Large intestine (tissue), 3 donors: Measurements from ENCODE around the gene FBXL17. TPM values are rescaled to one million over a fixed set of nuclear protein-coding genes. Genes with fewer than 3 reads are reported as not detected.

ENCODE experiments used
- DNase-seq, 2 donors: peaks; one replicate each; pipeline versions ENCODE4 v3.0.0 to v3.0.0-alpha.2; 2013
- H3K27ac ChIP-seq: one replicate; pipeline ENCODE4 v1.5.1; 2013; ENCODE audit warnings: low read length
- H3K27me3 ChIP-seq: 2 replicates; pipeline ENCODE4 v1.6.1; 2013; ENCODE audit warnings: low read length; ENCODE audit not compliant: control insufficient read depth, insufficient read depth
- H3K36me3 ChIP-seq: 2 replicates; pipeline ENCODE4 v1.6.1; 2013; ENCODE audit warnings: low read length; ENCODE audit not compliant: control insufficient read depth, insufficient read depth
- H3K4me1 ChIP-seq: one replicate; pipeline ENCODE4 v1.6.1; 2013; ENCODE audit warnings: low read length; ENCODE audit not compliant: control insufficient read depth, insufficient read depth
- H3K4me3 ChIP-seq: one replicate; pipeline ENCODE4 v1.5.1; 2013; ENCODE audit warnings: low read length
- H3K9me3 ChIP-seq: one replicate; pipeline ENCODE4 v1.6.1; 2013; ENCODE audit warnings: mild to moderate bottlenecking, low read depth, low read length, moderate library complexity; ENCODE audit not compliant: control insufficient read depth
- WGBS: methylation state at CpG from one replicate; pipeline ENCODE4 v1.1.5; 2013; ENCODE audit warnings: low lambda C conversion rate; ENCODE audit not compliant: insufficient coverage; 5-methylcytosine and 5-hydroxymethylcytosine counted together
- polyA plus RNA-seq: library from polyadenylated mRNA; unstranded; fragments of 120-200 nt; gene quantifications from one replicate; pipeline ENCODE4 v1.2.1, GENCODE V29; 2013

FBXL17 gene
- polyA plus RNA-seq, 1 donor: 20.4 TPM

GRCh38 chr5:107831612-107832395, 550.1 kb downstream of the FBXL17 start:
- Histone ChIP-seq H3K4me3 (no peak overlapping the region), H3K4me1 (no peaks in the 10 kb centered on the region), H3K9me3 (no peaks in the 10 kb centered on the region), H3K36me3 (no peaks in the 10 kb centered on the region), H3K27ac (no peak overlapping the region), H3K27me3 (no peaks in the 10 kb centered on the region)
- DNase-seq: peak; percentile 9 to 41
- 0% methylated on average over 1 of the region's 13 CpGs for WGBS

- H3K4me3 ChIP-seq: no peak overlapping the region
- H3K27me3 ChIP-seq: no peaks in the 10 kb centered on the region
- no peaks in the 10 kb centered on the region for H3K9me3 ChIP-seq
- DNase-seq: no peak
- no CpG with 5 or more reads among the region's 6 CpGs for WGBS
- H3K4me1 ChIP-seq: no peaks in the 10 kb centered on the region
- no peaks in the 10 kb centered on the region for H3K36me3 ChIP-seq
- no peak overlapping the region for H3K27ac ChIP-seq
These were observed 551.1 kb downstream of the FBXL17 start for GRCh38 chr5:107830750-107831149.

GRCh38 chr5:107826311-107827000, 555.4 kb downstream of the FBXL17 start:
- Histone ChIP-seq H3K27me3 (no peaks in the 10 kb centered on the region), H3K4me3 (no peak overlapping the region), H3K27ac (no peak overlapping the region), H3K4me1 (no peaks in the 10 kb centered on the region), H3K36me3 (no peaks in the 10 kb centered on the region), H3K9me3 (peaks cover 4% of the 10 kb centered on the region)
- WGBS: 100% methylated on average over 2 of the region's 6 CpGs
- no peak for DNase-seq

- Histone ChIP-seq H3K27me3 (no peaks in the 10 kb centered on the region), H3K27ac (no peak overlapping the region), H3K4me1 (no peaks in the 10 kb centered on the region), H3K36me3 (no peaks in the 10 kb centered on the region), H3K4me3 (no peak overlapping the region), H3K9me3 (peaks cover 4% of the 10 kb centered on the region)
- WGBS: no CpG with 5 or more reads among the region's 1 CpG
- no peak for DNase-seq
These were observed 557.1 kb downstream of the FBXL17 start for GRCh38 chr5:107824821-107825220.

DNA sequence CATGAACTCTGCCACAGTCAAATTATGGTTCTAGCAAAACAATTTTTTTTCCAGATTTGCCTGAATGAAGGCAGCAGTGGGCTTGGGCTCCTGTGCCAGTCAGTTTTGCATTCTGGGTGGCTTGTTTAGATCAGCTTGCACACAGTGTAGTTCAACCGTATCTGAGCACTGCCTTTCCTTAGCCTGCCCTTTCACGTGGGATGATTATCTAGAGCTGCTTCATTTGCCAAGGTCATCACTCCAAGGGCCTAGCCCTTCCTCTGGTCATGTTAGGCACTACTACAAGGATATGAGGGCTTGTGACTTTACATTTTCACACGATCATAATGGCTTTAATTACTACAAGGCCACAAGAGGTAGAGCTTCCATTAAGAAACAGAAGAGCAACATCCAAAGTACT, 560.6 kb downstream of the FBXL17 start:
- Histone ChIP-seq H3K9me3 (peaks cover 4% of the 10 kb centered on the region), H3K36me3 (no peaks in the 10 kb centered on the region), H3K4me3 (no peak overlapping the region), H3K27ac (no peak overlapping the region), H3K4me1 (no peaks in the 10 kb centered on the region), H3K27me3 (no peaks in the 10 kb centered on the region)
- WGBS: no CpG with 5 or more reads among the region's 3 CpGs
- DNase-seq: no peak

GRCh38 chr5:107820429-107820828, 561.5 kb downstream of the FBXL17 start:
- DNase-seq: no peak
- no peak overlapping the region for H3K27ac ChIP-seq
- no CpG with 5 or more reads among the region's 4 CpGs for WGBS
- no peak overlapping the region for H3K4me3 ChIP-seq
- peaks cover 4% of the 10 kb centered on the region for H3K9me3 ChIP-seq
- H3K27me3 ChIP-seq: no peaks in the 10 kb centered on the region
- H3K36me3 ChIP-seq: no peaks in the 10 kb centered on the region
- no peaks in the 10 kb centered on the region for H3K4me1 ChIP-seq

- H3K4me1 ChIP-seq: no peaks in the 10 kb centered on the region
- H3K9me3 ChIP-seq: peaks cover 4% of the 10 kb centered on the region
- no peak for DNase-seq
- no CpG with 5 or more reads among the region's 2 CpGs for WGBS
- H3K4me3 ChIP-seq: no peak overlapping the region
- H3K27ac ChIP-seq: no peak overlapping the region
- H3K27me3 ChIP-seq: no peaks in the 10 kb centered on the region
- no peaks in the 10 kb centered on the region for H3K36me3 ChIP-seq
These were observed 563.9 kb downstream of the FBXL17 start for GRCh38 chr5:107817951-107818350.

DNA sequence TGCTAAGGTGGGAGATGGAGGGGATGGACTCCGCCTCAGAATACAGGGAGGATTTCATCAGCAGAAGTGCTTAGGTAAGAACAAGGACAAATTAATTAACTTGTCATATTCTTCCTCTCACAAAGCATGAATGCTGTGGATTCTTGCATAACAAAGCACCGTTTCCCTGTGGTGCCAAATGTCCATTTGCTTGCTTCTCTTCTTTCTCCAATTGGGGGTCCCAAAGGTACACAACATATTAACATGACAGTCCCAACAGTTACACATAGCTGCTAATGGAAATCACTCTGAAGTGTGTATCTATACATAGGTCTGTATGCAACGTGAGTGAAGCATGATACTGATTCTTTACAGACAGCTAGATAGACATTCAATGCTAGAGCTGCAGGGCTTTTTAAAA, 564.5 kb downstream of the FBXL17 start:
- no peaks in the 10 kb centered on the region for H3K36me3 ChIP-seq
- no peak overlapping the region for H3K27ac ChIP-seq
- no CpG with 5 or more reads among the region's 3 CpGs for WGBS
- peaks cover 4% of the 10 kb centered on the region for H3K9me3 ChIP-seq
- no peaks in the 10 kb centered on the region for H3K27me3 ChIP-seq
- H3K4me3 ChIP-seq: no peak overlapping the region
- no peak for DNase-seq
- no peaks in the 10 kb centered on the region for H3K4me1 ChIP-seq

GRCh38 chr5:107815109-107815508, 566.8 kb downstream of the FBXL17 start:
- no peaks in the 10 kb centered on the region for H3K27me3 ChIP-seq
- no peak overlapping the region for H3K4me3 ChIP-seq
- H3K9me3 ChIP-seq: no peaks in the 10 kb centered on the region
- no peak for DNase-seq
- H3K4me1 ChIP-seq: no peaks in the 10 kb centered on the region
- no peak overlapping the region for H3K27ac ChIP-seq
- H3K36me3 ChIP-seq: no peaks in the 10 kb centered on the region
- WGBS: no CpG with 5 or more reads among the region's 10 CpGs

GRCh38 chr5:107814183-107814827, 567.6 kb downstream of the FBXL17 start:
- Histone ChIP-seq H3K27me3 (no peaks in the 10 kb centered on the region), H3K36me3 (no peaks in the 10 kb centered on the region), H3K4me1 (no peaks in the 10 kb centered on the region), H3K9me3 (no peaks in the 10 kb centered on the region), H3K4me3 (no peak overlapping the region), H3K27ac (no peak overlapping the region)
- whole genome bisulfite sequencing: 100% methylated on average over 1 of the region's 7 CpGs
- no peak for DNase-seq
